ENCODE results near the gene KASH5.

GRCh38 chr19:49390929-49391359 is 2.9 kb downstream of the KASH5 start:
- TF ChIP-seq CTCF (IDR thresholded peaks at IDR 0.05; ENCODE audit: low read length) (no peak), EZH2 (IDR thresholded peaks at IDR 0.05; ENCODE audit: borderline replicate concordance, low read length) (no peak)
